ENCODE data around the gene SLC8B1. TPM values are rescaled to one million over a fixed set of nuclear protein-coding genes. Genes with fewer than 3 reads are reported as not detected.

Gene SLC8B1
- total RNA-seq: 10 to 100 TPM; 40.8 to 65.3 (median 47.2) TPM
- long read RNA-seq, donor 1, partial matches to known transcripts: 31 of 45 reads
- long read RNA-seq, donor 1, other reads (novel, unspliced or antisense): 13 of 45 reads
- long read RNA-seq, donor 2, partial matches to known transcripts: 30 of 43 reads
- long read RNA-seq, donor 2, other reads (novel, unspliced or antisense): 7 of 43 reads

- intact Hi-C loops (cut with DNase I, micrococcal nuclease): no loop called here
- no peaks in the 10 kb centered on the region for H3K36me3 ChIP-seq (ENCODE audit: low read depth)
- H3K4me3 ChIP-seq: peak within 1 kb of the TSS; percentile 90
- ATAC-seq: peak; percentile 99
- H3K4me1 ChIP-seq (ENCODE audit: low read depth): peaks cover 7% of the 10 kb centered on the region
- TF ChIP-seq CTCF (IDR thresholded peaks at IDR 0.05): no peak
- H3K9me3 ChIP-seq: no peaks in the 10 kb centered on the region
- peak; percentile 91 to 96 (median 93) for DNase-seq
Measured at GRCh38 chr12:113334786-113335539, at the start of gene SLC8B1. TSS of gene SLC8B1 (minus strand) at chr12:113335109. CDS start at chr12:113332878, 2,231 bp downstream.

- intact Hi-C loops (cut with DNase I, micrococcal nuclease): no loop called here
- no peaks in the 10 kb centered on the region for H3K9me3 ChIP-seq
- no peaks in the 10 kb centered on the region for H3K4me1 ChIP-seq (ENCODE audit: low read depth)
- ATAC-seq: no peak
- DNase-seq: no peak
- TF ChIP-seq CTCF (IDR thresholded peaks at IDR 0.05): no peak
- H3K4me3 ChIP-seq: no peak overlapping the region
- no peaks in the 10 kb centered on the region for H3K36me3 ChIP-seq (ENCODE audit: low read depth)
Measured at GRCh38 chr12:113382206-113382605, 47.3 kb upstream of the SLC8B1 start.

- intact Hi-C loops (cut with DNase I, micrococcal nuclease): no loop called here
- H3K36me3 ChIP-seq (ENCODE audit: low read depth): no peaks in the 10 kb centered on the region
Measured at GRCh38 chr12:113381220-113381619, 46.3 kb upstream of the SLC8B1 start.

GRCh38 chr12:113378291-113378690 lies 43.4 kb upstream of the SLC8B1 start:
- ATAC-seq (no peak), DNase-seq (no peak)
- intact Hi-C loops (cut with DNase I, micrococcal nuclease): no loop called here
- Histone ChIP-seq H3K4me3 (no peak overlapping the region), H3K36me3 (ENCODE audit: low read depth) (no peaks in the 10 kb centered on the region), H3K4me1 (ENCODE audit: low read depth) (no peaks in the 10 kb centered on the region), H3K9me3 (no peaks in the 10 kb centered on the region)
- no peak for TF ChIP-seq CTCF (IDR thresholded peaks at IDR 0.05)

More at GRCh38 chr12:113381220-113381619, 46.3 kb upstream of the SLC8B1 start:
- DNase-seq: no peak
- no peak overlapping the region for H3K4me3 ChIP-seq
- no peaks in the 10 kb centered on the region for H3K4me1 ChIP-seq (ENCODE audit: low read depth)
- H3K9me3 ChIP-seq: no peaks in the 10 kb centered on the region
- no peak for ATAC-seq
- TF ChIP-seq CTCF (IDR thresholded peaks at IDR 0.05): no peak

GRCh38 chr12:113374823-113375428 lies 40.0 kb upstream of the SLC8B1 start:
- ATAC-seq: no peak
- Histone ChIP-seq H3K9me3 (no peaks in the 10 kb centered on the region), H3K4me1 (ENCODE audit: low read depth) (no peaks in the 10 kb centered on the region), H3K4me3 (no peak overlapping the region), H3K36me3 (ENCODE audit: low read depth) (no peaks in the 10 kb centered on the region)
- intact Hi-C loops (cut with DNase I, micrococcal nuclease): no loop called here
- TF ChIP-seq CTCF (IDR thresholded peaks at IDR 0.05): no peak
- no peak for DNase-seq
